AG04449 (cell line): ENCODE measurements around the gene NUTM1.
A peak's percentile ranks its signal among the peaks of the same experiment; 100 is the strongest.
"Not testable (repeated sequence)": the region's sequence is repeated elsewhere in the genome, so short reads cannot be mapped to it uniquely, and the experiment has no call there.

Experiments used
- CTCF ChIA-PET: fragments of 350-600 bp; formaldehyde crosslinking; extraction: SDS; loops from one replicate; lab custom pipeline; 2021; ENCODE audit warnings: antibody characterized with exemption; lab: Yijun Ruan, JAX
- POLR2A ChIA-PET: fragments of 400-600, 350-600 bp; formaldehyde crosslinking; extraction: SDS; loops from one replicate; lab custom pipeline; 2020; ENCODE audit warnings: antibody characterized with exemption, inconsistent platforms; lab: Yijun Ruan, JAX
- DNase-seq: peaks from one replicate; pipeline ENCODE4 v3.0.0-alpha.2; 2010; ENCODE audit warnings: low read depth, low spot score
- H3K4me3 ChIP-seq: 2 replicates; pipeline ENCODE4 v1.5.1; 2011; ENCODE audit warnings: low read depth, mild to moderate bottlenecking, control low read depth, low read length
- TF ChIP-seq, protein P1 (sequence below): IDR thresholded peaks from one replicate; pipeline ENCODE4 v1.5.1; 2011; ENCODE audit warnings: mild to moderate bottlenecking, moderate library complexity, low read length, control low read depth, inconsistent platforms; ENCODE audit not compliant: insufficient read depth; ENCODE audit errors: missing control alignments

The NUTM1 gene

DNA sequence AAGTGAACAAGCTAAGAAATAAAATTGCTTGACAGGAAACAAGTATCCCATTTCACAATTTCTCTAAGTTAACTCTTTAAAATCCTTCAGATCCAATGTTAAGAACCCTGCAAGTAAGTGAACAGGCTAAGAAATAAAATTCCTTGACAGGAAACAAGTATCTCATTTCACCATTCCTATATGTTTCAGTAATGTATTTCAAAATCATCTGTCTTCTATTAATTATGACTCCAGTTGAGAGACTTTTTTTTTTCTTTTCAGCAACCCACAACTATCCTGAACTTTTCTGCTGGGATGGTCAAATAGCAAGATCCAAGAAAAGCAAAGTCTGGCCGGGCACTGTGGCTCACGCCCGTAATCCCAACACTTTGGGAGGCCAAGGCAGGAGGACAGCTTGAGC is 3.2 kb upstream of the NUTM1 start:
- POLR2A ChIA-PET = no interaction called here
- no peak for DNase-seq
- TF ChIP-seq, protein P1, sequence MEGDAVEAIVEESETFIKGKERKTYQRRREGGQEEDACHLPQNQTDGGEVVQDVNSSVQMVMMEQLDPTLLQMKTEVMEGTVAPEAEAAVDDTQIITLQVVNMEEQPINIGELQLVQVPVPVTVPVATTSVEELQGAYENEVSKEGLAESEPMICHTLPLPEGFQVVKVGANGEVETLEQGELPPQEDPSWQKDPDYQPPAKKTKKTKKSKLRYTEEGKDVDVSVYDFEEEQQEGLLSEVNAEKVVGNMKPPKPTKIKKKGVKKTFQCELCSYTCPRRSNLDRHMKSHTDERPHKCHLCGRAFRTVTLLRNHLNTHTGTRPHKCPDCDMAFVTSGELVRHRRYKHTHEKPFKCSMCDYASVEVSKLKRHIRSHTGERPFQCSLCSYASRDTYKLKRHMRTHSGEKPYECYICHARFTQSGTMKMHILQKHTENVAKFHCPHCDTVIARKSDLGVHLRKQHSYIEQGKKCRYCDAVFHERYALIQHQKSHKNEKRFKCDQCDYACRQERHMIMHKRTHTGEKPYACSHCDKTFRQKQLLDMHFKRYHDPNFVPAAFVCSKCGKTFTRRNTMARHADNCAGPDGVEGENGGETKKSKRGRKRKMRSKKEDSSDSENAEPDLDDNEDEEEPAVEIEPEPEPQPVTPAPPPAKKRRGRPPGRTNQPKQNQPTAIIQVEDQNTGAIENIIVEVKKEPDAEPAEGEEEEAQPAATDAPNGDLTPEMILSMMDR = no peak
- H3K4me3 ChIP-seq = no peak overlapping the region
- CTCF ChIA-PET = interaction anchor here (1.0 to 2.8 kb wide), 4 partner anchors 11 to 230 kb away, joined by 3 to 17 read pairs (median 6); partner anchors contain the start of gene LPCAT4

DNA sequence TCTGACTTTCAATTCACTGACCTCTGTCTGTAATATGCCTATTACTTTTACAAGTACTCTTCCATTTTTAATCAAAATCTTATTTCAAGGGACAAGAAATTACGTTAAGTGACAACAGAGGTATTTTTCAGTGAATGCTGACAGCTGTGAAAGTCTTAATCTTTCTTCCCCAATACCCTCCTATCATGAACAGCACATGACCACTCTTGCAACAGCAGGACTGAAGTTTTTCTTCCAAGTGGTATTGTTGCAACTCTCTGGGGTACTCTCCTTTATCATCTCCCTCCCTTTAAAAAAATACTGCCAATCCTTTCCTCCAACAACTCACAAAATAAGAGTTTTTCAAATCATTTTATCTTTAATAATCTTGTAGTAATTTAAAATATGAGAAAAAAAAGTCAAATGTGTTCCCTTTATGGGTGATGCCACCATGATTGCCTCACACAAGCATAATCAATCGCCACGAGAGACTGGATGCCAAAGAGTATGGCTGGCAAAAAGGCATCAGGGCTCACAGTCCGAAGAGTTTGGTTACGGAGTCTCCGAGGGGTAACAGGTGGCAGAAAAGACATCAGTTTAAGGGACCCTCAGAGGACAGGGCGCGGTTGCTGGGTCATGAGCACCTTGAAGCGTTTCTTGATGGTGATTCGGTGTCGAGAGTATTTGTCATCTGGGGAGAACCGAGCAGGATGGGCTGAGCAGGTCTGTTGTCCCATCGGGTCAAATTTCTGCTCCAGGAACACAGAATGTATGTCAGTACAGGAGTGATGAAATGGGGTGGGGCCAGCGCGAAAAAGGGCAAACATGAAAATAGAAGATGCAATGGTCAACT is 1.5 kb upstream of the NUTM1 start:
- POLR2A ChIA-PET = no interaction called here

DNA sequence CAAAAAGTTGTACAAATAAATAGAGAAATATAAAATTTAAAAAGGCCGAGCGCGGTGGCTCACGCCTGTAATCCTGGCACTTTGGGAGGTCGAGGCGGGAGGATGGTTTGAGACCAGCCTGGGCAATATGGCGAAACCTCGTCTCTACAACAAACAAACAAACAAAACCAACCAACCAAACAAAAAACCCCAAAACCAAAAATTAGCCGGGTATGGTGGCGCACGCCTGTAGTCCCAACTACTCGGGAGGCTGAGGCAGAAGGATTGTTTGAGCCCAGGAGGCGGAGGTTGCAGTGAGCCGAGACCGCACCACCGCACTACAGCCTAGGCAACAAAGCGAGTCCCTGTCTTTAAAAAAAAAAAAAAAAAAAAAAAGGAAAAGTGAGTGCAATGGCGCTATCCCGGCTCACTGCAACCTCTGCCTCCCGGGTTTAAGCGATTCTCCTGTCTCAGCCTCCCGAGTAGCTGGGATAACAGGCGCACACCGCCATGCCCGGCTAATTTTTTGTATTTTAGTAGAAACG is 840 bp upstream of the NUTM1 start:
- POLR2A ChIA-PET = interaction anchor here (1.0 to 1.7 kb wide), 4 partner anchors 9 to 241 kb away, joined by 3 to 6 read pairs (median 4); partner anchors contain the start of gene GOLGA8B
- H3K4me3 ChIP-seq = peak overlapping the region; percentile 99
- CTCF ChIA-PET = interaction anchor here (0.7 to 2.5 kb wide), 14 partner anchors 9 to 206 kb away, joined by 3 to 29 read pairs (median 4); partner anchors contain the start of genes EMC4 and LPCAT4
- not testable (repeated sequence) for DNase-seq

More for the DNA sequence above, 1.5 kb upstream of the NUTM1 start:
- TF ChIP-seq, protein P1 = no peak
- no peak for DNase-seq
- H3K4me3 ChIP-seq = peak overlapping the region; percentile 99
- CTCF ChIA-PET = interaction anchor here (2.5 kb wide), 1 partner anchor 26 kb away, joined by 15 read pairs; the partner anchor contains the start of gene LPCAT4

DNA sequence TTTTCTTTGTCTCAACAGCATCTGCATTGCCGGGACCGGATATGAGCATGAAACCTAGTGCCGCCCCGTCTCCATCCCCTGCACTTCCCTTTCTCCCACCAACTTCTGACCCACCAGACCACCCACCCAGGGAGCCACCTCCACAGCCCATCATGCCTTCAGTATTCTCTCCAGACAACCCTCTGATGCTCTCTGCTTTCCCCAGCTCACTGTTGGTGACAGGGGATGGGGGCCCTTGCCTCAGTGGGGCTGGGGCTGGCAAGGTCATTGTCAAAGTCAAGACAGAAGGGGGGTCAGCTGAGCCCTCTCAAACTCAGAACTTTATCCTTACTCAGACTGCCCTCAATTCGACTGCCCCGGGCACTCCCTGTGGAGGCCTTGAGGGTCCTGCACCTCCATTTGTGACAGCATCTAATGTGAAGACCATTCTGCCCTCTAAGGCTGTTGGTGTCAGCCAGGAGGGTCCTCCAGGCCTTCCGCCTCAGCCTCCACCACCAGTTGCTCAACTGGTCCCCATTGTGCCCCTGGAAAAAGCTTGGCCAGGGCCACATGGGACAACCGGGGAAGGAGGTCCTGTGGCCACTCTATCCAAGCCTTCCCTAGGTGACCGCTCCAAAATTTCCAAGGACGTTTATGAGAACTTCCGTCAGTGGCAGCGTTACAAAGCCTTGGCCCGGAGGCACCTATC is 5.0 kb downstream of the NUTM1 start:
- ChIA-PET CTCF (interaction anchor here (1.0 to 2.1 kb wide), 3 partner anchors 10 to 19 kb away, joined by 3 to 6 read pairs (median 5); partner anchors contain the start of genes LPCAT4 and SLC12A6), POLR2A (no interaction called here)
- H3K4me3 ChIP-seq = no peak overlapping the region
- TF ChIP-seq, protein P1 = no peak
- no peak for DNase-seq

DNA sequence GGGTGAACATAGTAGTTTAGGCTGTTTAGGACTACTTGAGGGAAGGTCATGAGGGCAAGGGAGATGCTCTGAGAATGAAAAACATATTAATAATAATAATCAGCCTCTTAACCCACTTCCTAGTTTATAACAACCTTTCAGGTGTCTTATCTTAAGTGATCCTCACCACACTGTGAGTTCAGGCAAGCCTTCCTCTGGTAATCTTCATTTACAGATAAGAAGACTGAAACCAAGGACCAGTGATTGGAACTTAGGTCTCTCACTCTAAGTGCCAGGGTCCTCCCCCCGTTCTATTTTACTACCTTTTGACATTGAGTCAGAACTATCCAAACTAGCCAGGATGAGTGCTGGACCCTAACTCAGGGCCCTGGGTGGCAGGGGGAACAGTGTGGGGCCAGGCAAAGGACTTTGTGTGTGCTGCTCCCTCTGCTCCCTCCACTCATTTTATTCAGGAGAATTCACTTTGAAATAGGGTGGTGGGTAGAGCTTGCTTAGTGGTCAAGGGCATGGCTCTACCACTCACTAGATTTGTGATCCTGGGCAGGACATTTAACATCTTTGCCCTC is 5.7 kb downstream of the NUTM1 start:
- no peak for DNase-seq
- CTCF ChIA-PET = interaction anchor here (1.0 to 2.1 kb wide), 4 partner anchors 11 to 107 kb away, joined by 3 to 6 read pairs (median 4); partner anchors contain the start of genes LPCAT4 and SLC12A6
- POLR2A ChIA-PET = no interaction called here
- TF ChIP-seq, protein P1 = no peak
- H3K4me3 ChIP-seq = no peak overlapping the region

DNA sequence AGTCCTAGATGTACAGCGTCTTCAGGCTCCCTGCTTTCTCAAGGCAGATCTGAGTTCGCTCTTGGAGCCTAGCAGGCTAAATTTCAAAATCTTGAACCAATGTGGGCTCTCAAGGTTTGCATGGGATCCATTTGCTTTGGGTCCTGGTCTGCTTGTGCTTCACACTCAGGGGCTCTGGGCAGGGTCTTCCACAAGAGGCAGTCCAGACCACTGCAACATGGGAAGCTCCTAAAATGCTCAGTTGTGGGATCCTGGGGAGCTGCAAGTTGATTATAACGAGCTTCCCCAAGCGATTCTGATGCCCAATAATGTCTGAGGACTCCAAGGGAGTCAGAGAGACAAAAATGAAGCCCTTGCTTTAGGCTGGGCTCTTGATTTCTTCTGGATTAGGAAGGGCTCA is 6.7 kb downstream of the NUTM1 start:
- H3K4me3 ChIP-seq = no peak overlapping the region
- ChIA-PET CTCF (interaction anchor here (1.4 kb wide), 1 partner anchor 108 kb away, joined by 4 read pairs; no protein-coding TSS in a partner anchor), POLR2A (no interaction called here)
- no peak for DNase-seq
- TF ChIP-seq, protein P1 = no peak

DNA sequence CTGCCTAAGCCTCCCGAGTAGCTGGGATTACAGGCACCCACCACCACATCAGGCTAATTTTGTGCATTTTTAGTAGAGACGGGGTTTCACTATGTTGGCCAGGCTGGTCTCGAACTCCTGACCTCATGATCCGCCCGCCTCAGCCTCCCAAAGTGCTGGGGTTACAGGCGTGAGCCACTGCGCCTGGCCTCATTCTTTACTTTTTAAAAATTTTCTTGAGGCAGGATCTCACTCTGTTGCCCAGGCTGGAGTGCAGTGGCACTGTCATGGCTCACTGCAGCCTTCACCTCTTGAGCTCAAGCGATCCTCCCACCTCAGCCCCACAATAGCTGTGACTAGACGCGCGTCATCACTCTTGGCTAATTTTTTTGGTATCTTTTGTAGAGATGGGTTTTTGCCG is 9.9 kb downstream of the NUTM1 start:
- POLR2A ChIA-PET, DNase-seq, H3K4me3 ChIP-seq: not testable (repeated sequence)
- CTCF ChIA-PET = interaction anchor here (0.9 to 1.5 kb wide), 3 partner anchors 9 to 19 kb away, joined by 3 to 9 read pairs (median 4); partner anchors contain the start of gene LPCAT4
